PC-9 (cell line): ENCODE data around the gene PANK2.

Experiments used
- EZH2 ChIP-seq: fragments of 200-600 bp; sonication (generic); IDR thresholded peaks from 2 replicates; pipeline ENCODE4 v1.8.0; 2017; ENCODE audit warnings: antibody characterized with exemption, low read depth
- TF ChIP-seq, protein P1 (sequence below): fragments of 200-600 bp; sonication (generic); conservative IDR thresholded peaks from 2 replicates; pipeline ENCODE4 v1.6.1; 2017; ENCODE audit warnings: mixed run types, antibody characterized with exemption, mild to moderate bottlenecking, moderate library complexity

DNA sequence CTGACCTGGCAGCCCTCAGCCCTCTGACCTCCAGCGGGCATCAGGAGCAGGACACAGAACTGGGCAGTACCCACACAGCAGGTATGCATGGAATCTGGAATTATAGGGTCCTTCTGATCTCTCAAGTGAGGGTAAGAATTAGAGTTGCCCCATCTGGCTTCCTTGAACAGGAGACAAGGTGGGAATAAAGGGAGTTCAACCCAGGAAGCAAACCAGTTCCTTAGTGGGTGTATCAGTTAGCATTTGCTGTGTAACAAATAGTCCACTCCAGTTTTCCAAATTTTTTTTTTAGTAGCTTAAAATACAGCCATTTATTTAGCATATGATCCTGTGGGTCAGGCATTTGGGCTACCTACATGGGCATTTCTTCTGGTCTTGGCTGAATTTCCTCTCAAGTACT is 26.9 kb upstream of the PANK2 start:
- TF ChIP-seq, protein P1, sequence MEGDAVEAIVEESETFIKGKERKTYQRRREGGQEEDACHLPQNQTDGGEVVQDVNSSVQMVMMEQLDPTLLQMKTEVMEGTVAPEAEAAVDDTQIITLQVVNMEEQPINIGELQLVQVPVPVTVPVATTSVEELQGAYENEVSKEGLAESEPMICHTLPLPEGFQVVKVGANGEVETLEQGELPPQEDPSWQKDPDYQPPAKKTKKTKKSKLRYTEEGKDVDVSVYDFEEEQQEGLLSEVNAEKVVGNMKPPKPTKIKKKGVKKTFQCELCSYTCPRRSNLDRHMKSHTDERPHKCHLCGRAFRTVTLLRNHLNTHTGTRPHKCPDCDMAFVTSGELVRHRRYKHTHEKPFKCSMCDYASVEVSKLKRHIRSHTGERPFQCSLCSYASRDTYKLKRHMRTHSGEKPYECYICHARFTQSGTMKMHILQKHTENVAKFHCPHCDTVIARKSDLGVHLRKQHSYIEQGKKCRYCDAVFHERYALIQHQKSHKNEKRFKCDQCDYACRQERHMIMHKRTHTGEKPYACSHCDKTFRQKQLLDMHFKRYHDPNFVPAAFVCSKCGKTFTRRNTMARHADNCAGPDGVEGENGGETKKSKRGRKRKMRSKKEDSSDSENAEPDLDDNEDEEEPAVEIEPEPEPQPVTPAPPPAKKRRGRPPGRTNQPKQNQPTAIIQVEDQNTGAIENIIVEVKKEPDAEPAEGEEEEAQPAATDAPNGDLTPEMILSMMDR: no peak
- TF ChIP-seq EZH2: no peak
